22Rv1 (cell line): Measurements from ENCODE around the gene RTF2.

Source experiments
- CTCF ChIP-seq: fragments of 450-650 bp; IDR thresholded peaks from 2 replicates; pipeline ENCODE4 v1.5.1; 2017; ENCODE audit warnings: mild to moderate bottlenecking
- ZFX ChIP-seq: fragments of 450-650 bp; IDR thresholded peaks from 2 replicates; pipeline ENCODE4 v1.6.1; 2017; ENCODE audit warnings: antibody characterized with exemption, borderline replicate concordance

GRCh38 chr20:56461576-56461975 lies 6.9 kb upstream of the RTF2 start:
- TF ChIP-seq CTCF, result no peak
- no peak for TF ChIP-seq ZFX
